Measurements from ENCODE around the gene C17orf113.

The C17orf113 gene

DNA sequence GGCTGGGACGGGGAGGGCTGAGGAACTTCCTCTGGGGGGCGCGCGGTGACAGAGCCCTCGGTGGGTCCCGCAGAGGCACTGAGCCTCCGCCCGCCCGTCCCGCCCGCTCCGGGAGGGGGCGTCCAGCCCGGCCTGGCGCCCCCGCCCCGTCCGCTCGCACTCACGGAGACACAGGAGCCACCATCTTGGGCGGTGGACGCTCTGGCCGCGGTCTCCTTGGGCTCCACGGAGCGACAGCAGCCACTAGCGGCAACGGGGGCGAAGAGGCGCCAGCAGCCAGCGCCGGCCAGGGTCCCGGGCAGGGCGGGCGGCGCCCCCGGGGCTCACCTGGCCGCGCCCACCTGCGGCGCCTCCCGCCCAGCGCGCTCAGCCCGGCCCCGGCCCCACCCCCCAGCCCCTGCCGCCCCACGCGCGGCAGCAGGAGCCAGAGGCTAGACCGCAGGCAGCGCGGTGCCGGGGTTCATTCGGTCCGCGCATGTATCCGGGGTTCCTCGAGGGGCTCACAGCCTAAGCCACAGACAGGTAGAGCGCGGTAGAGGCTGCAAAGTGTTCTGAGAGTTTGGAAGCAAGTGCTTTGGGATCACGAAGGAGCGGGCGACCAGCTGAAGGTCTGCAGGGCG is at the start of gene C17orf113:
Gene C17orf113, minus strand, starts transcription at position 209 of the 620 bp plus-strand sequence. CDS start 7,225 bp downstream, outside the sequence.
- peak; percentile 37 for DNase-seq

DNA sequence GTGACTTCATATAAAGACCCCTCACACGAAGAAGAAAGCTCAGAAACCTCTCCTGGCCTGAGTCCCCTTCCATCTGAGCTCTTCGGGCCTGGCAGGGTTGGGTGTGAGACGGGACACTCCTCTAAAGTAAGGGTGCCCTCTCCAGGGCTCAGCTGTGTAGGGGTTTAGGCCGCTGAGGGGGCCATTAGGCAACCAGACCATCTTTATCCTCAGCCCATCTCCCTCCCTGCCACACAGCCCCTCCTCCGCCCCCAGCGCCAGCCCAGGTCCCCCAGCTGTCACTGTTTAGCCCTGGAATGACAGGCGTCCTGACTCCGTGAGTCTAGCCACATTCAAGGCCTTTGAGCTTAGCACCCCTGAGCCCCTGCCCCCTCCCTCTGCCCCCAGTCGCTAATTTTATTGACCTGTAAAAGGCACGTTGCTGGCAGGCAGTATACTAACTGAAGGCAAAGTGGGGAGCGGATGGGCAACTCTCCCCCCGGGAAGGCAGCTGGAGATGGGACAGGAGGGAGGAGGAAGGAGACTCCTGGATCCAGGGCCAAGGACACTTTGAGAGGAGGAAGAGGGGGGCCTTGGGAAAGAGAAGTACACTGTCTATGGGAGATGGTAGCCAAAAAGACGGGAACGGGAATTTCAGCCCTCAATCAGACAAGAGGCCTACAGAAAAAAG is 48.5 kb upstream of the C17orf113 start:
- no peak for DNase-seq

DNA sequence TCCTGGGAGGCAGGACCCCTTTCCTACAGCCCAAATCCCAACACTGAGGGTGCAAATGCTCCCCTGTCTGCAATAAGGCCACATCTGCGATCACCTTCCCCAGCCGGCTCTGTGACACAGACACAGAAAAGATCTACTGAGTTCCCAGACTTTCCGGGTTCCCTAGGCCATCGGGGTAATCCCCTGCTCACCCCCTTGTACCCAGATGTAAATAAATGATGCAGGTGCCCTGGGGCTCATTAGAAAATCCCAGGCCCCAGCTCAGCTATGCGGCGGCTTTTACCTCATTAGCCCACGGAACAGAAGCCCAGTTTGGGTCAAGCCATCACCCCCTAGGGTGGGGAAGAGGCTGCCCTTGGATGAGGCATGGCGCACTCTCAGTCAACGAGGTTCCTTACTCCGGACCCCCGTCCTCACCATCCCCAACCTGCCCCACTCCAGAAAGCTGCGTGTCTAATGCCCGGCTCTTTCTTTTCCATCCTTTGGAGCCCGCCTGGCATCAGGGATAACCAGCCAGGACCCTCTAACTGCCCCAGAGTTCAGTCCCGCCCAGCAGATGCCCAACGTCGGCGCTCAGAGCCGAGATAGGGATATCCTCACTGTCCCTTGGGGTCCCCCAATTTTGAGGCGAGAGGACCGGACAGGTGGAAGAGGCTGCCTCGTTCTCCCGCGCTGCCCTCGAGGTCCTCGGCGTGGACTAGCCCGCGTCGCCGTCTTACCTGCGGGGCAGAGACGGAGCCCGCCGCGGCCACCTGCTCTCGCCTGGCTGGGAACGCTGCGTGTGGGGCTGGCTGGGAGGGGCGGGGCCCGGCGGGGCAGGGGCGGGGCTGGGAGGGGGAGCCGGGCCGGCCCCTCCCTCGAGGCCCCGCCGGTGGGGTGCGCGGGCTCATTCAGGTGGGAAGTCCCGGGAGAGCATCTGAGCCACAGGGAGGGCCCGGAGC is 47.6 kb upstream of the C17orf113 start, which contains the start of gene ZNF385C:
Gene ZNF385C, minus strand, starts transcription at position 783 of the 941 bp plus-strand sequence. CDS start 35,417 bp downstream, outside the sequence.
- DNase-seq, result peak; percentile 48

DNA sequence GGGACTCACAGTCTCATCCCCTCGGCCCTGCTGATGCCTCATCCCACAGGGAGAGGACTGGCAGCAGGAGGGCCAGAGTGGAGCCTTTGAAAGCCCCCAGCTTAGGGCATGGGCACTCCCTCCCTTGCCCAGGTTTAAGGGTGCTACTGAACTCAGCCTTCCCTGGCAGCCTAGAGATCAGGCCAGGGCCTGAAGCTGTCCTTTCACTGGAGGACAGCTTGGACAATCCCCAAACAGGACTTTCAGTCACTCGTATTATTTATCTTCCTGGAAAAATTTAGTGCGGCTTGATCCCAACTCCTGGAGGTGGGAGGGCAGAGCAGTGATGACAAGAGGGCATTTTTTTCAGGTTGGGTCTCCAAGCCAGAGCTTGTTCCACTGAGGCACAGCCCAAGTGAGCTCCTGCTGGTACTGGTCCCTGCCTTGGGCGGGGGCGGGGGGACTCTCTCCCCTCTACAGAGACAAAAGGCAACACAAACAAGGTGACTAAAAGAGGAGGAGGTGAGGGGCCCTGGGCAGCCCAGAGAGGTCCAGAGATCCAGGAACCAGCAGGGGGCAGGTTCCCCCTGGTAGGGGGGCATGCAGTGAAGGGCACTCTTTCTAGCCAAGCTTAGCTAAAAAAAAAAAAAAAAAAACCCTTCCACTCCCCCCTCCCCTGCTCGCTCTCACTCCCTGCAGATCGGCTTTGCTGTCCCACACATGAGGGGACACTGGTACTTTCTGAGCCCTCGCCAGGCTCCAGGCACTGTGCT is 46.1 kb upstream of the C17orf113 start:
- no peak for DNase-seq

DNA sequence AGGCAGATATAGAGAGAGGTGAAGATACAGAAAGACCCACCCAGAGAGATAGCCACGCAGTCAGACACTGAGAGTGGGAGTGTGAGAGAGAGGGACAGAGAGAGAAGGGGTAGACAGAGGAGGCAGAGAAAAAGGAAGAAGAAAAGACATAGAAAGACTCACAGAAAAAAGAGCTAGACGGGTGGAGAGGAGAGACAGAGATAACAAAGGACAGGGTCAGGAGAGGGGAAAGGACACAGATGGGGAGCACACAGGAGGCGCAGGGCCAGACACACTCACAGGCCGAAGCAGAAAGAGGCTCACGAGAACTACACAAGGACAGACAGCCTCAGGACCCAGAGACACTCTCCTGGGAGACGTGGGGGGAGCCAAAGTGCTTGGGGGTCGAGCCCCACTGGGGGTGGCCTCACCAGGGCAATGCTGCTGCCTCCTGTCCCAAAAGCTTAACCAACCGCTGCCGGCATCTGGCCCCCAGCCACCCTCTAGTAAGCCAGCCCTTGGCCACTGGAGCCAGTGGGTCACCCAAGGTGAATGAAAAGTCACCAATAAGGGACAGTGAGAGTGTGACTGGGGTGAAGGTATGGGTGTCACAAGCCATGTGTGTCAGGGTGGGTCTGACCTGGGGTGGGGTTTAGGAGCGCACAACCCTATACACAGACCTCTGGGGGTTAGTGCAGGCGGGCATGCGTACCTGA is 44.1 kb upstream of the C17orf113 start:
- no peak for DNase-seq

DNA sequence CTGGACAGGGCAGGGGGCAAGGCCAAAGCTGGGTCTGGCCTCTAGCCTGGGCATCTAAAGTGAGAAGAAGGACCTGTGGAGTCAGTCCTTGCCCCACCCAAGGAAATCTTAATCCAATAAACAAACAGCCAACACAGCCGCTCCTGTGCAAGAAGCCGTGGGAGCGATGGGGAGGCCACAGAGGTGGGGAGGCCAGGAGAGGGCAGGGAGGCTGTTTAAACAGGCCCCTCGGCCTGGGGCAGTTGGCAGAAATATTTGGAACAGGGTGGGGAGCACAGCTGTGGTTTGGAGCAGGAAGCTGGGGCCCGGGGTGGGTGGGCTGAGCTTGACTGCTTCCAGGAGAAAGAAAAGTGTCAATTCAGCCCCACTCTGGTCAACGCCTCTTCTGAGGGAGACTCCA is 42.5 kb upstream of the C17orf113 start:
- no peak for DNase-seq

DNA sequence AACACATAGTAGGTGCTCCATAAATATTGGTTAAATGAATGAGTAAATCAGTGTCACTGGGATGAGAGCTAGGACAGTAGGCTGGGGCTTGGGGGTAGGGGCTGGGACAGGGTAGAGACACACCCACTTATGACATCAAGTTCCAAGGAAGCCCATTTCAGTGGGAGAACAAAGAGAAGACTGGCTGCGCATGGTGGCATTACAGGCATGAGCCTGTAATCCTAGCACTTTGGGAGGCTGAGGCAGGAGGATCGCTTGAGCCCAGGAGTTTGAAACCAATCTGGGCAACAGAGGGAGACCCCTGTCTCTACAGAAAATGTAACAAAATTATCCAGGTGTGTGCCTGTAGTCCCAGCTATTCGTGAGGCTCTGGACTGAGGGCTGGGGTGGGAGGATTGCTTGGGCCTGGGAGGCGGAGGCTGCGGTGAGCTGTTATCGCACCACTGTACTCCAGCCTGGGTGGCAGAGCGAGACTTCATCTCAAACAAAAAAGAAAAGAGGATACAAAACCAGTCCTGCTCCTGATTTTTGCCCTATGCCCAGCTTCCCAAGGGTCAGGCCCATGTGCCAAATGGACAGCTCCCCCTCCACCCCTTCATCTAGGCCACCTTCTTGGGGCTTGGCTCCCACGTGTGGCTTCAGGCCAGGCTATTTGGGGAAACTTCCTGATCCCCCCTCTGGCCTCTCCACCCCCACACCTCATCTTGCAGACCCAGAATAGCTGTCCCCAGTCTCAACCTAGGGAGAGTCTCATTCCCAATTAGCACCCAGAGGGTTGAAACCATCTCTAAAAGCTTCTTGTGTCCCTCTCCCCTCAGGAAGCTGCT is 40.8 kb upstream of the C17orf113 start:
- no peak for DNase-seq

DNA sequence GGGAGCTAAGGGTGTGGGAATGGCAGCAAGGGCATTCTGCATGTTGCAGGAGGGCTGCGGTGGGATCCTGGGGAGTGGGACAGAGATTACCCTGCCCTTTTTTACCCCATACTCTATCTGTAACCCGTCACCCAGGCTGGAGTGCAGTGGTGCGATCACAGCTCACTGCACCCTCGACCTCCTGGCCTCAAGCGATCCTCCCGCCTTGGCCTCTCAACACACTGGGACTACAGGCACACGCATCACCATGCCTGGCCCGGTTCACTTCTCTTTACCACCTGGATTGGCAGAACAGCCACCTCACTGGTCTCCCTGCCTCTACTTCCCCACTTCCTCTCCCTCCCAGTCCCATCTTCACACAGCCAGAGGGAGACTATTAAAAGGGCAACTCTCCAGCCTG is 38.3 kb upstream of the C17orf113 start:
- no peak for DNase-seq

DNA sequence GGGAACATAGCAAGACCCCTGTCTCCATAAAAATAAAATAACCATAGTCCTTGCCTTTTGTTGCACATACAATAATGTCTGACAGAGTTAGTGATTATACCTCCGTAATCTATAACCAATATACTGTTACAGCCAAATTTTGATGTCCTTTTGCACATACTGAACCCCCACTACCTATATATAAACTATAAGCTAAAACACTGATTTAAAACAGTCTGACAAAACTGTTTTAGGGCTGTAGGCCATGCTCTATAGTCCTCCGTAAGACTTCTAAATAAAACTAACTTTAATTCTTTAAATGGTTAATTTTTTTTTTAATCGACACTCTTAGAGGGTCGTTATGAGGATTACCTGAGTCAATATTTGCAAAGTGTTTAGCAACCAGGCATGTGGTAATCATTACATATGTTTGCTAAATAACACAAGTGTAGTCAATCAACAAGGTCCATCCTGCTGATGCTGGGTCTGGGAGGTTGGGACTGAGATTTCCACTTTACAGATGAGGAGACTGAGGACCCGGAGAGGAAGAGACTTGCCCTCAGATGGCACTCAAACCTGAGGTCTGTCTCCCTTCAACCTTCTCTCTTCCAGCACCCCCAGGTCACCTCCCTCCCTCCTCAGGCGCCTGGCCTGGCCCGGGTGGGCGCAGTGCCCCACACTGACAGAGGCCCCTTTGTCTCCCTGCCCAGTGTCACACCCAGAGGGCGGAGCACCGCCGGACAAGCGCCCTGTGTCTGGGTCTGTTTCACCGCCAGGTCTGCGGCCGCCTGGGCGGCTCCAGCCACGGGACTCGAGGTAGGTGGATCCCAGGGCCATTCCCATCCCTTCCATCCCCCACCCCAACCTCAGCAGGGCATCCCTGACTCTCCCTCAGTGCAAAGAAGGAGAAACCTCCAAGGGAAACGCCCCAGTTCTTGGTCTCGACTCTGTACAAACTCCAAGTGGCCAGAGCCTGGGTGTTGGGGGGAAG is 37.6 kb upstream of the C17orf113 start:
- no peak for DNase-seq

DNA sequence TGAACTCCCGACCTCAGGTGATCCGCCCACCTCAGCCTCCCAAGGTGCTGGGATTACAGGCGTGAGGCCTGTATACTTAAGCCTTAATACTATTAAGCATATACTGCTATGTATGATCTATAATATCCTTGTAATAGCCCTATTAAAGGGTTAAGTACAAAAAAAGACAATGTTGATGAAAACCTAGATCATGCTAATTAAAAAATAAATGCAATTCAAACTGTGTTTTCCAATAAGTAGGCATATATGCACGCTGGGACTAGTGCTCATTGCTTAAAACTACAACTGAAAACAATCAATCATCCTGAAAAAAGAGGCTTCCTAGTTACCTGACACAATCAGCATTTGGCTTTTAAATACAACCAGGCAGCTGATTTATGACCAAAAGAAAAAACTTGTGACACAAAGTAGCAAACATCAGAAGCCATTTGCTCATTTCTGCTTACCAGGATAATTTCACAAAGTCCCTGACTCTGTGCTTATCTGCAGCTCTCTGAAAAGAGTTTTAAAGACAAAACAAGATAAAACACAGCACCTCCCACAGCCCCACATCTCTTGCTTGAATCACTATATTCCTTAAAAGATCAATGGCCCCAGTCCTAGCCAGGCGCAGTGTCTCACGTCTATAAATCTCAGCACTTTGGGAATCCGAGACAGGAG is 36.8 kb upstream of the C17orf113 start:
- no peak for DNase-seq

DNA sequence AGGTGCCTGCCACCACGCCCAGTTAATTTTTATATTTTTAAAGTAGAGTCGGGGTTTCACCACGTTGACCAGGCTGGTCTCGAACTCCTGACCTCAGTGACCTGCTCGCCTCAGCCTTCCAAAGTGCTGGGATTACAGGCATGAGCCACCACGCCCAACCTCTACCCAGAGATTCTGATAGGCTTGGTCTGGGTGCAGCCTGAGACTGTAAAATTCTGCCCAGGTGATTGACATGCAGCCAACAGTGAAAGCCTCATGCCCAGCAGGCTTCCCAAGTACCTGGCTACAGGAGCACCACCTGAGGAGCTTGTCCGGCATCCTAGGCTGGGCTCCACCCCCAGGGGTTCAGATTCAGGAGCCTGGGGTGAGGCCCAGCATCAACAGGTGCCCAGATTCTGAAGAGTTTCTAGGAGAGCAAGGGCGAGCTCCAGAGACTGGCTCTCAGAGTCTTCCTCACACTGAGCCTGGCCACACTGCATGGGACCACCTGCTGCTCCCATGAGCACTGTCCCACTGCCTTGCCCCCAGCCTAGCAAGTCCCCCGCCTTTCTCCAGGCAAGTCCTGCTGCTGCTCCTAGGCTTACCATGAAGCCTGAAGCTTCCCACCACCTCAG is 31.2 kb upstream of the C17orf113 start:
- no peak for DNase-seq

DNA sequence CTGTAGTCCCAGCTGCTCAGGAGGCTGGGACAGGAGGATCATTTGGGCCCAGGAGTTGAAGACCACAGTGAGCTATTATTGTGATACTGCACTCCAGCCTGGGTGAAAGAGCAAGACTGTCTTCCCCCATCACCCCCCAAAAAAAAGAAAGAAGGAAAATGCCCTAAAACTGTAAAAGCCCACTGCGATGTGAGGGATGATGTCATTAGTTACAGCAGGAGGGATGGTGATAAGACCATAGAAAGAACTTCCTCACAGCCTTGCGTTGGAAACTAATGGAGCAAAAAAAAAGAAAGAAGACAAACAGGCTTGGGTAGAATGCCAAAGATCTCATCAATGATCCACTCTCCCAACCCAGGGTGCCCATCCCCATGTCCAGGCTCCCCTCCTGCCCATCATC is 29.1 kb upstream of the C17orf113 start:
- no peak for DNase-seq

DNA sequence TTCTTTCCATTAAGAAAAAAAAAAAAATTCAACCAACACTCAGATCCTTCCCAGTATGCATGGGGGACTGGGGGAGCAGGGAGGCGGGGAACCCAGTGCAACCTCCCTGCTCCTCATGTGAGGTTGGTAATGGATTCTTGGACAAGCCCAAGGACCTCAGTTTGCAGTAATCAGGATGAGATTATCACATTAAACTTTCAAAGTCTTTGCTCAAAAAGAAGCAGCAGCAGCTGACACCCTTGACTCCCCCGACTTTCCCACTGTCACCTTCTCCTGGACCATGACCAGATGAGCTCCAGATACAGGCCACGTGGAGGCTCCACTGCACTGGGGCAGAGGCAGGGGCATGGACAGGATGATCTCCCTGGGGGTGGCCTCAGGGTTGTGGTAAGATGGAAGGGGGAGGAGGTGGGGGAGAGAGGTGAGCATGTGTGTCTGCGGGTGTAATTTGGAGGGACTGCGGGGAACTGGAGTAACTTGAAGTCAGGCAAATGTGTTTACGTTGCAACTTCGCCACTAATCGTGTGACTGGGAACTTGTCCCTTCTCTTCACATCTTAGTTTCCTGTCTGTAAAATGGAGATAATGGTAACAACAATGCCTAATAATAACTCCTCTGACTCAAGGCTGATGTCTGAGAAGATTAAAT is 28.1 kb upstream of the C17orf113 start:
- DNase-seq, result no peak

DNA sequence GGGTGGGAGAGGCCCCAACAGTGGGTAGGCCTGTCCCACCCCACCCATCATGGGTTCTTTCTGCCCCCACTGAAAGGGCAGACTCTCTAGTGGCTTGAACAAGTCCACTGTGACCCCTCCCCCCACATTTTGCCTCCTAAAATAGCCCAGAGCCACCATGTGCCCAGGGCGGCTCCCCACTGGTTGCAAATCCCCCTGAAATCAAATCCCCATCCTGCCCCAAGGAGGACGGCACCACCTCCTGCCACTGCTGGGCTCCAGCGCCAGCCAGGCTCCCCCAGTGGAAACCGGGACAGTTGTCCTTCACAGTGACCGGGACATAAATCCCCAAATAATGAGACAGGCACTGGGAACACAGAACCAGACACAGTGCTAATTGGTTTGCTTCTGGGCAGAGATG is 27.4 kb upstream of the C17orf113 start:
- DNase-seq, result no peak

DNA sequence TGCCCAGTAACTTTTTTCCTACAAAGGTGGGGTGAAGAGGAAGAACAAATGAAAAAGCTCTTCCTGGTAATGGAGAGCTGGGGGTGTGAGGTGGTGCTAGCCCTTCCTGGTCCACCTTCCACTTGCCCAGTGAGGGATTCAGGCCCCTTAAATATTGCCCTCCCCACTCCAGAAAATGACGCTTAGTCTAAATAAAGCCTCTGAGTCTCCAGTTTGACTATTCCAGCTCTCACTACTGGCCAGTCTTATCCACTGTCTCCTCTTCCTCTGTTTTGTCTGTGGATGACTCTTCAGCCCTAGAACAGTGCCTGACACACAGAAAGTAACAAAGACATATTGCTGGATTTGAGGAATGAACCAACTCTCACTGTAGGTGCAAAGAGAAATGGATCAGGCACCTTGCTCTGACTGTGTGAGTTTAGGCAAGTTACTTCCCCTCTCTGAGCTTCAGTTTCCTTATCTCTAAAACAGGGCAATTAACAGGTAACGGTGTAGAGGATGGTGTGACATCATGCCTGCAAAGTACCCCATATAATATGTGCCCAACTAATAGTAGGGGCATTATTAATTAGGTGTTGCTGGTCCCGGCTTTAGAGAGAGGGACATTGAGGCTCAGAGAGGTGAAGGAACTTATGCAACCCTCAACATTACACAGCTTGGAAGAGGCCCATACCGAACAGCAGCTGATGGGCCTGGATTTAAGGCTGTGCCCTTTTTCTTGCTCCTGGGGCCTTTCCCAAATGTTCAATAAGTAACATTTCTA is 26.6 kb upstream of the C17orf113 start:
- no peak for DNase-seq

DNA sequence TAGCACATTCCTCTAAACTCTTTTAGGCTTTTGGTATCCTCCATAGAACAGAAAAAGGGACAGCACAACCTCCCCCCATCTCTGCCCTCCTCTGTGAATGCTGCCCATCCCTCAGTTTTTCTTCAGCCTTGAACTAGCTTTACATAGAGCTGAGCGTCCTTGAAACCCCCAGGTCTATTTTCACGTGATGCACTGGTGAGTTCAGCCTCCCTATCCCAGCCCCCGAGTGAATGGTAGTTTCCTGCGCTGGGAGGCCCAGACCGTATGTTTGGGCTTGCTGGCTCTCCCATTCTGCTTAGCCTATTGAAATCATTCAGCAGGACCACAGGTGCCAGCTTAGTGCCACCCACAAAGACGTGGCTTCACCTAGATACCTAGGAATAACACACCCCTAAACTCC is 25.4 kb upstream of the C17orf113 start:
- DNase-seq, result no peak

DNA sequence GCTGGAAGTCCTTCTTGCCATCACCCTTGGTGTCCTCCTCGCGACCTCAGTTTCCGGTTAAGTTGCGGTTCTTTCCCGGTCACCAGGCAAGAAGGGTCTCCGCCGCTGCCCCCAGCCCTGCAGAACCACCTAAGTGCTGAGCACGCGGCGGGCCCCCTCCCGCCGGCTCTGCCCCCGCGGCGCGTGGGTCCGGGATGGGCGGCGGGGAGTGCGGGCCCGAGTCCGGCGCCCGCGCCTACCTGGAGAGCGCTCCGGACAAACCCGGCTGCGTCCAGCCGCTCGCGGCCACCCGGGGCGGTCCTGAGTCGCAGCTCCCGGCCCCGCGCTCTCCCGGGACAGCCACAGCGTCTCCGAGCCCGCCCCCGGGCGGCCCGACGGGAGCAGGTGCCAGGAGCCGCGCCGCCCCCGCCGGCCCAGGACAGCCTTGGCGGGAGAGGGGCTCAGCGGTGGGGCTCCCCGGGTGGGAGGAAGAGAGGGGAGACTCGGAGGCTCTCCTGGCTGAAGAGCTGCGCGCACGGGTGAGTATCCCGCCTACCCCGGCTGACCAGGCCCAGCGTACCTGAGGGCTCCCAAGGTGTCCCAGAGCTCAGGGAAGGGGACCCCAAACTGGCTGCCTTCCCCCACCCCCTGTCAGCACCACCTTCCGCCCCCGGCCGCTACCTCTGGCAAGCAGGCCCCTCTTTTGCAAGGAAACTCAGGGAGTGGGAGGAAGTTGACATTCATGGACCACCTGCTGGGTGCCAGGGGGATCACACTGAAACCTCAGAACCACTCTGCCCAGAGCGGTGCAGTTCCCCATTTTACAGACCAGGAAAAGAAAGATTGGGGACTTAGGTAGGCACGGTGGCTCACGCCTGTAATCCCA is 22.2 kb upstream of the C17orf113 start:
- no peak for DNase-seq
